ENCODE data around the gene MLLT6. TPM values are rescaled to one million over a fixed set of nuclear protein-coding genes. Genes with fewer than 3 reads are reported as not detected.

Gene MLLT6
- total and polyA plus RNA-seq, 2 of the 13 experiments (the other 11 are each of a cell fraction or from before 2014, with no cell fraction given): 50.7 to 69.5 TPM

- no peak for TF ChIP-seq NONO (IDR thresholded peaks at IDR 0.05)
- peak; percentile 83; the same call in 1 of the 2 replicates for TF ChIP-seq NONO (CRISPR knock-in tag; conservative IDR thresholded peaks at IDR 0.05)
- no peak for TF ChIP-seq ZNF670 (CRISPR knock-in tag; IDR thresholded peaks at IDR 0.05; ENCODE audit: borderline replicate concordance)
- TF ChIP-seq RXRB (CRISPR knock-in tag; IDR thresholded peaks at IDR 0.05; ENCODE audit: borderline replicate concordance): peak; percentile 40; the same call in 1 of the 2 replicates
- peak; percentile 25; the same call in 1 of the 2 replicates for TF ChIP-seq KLF9 (CRISPR knock-in tag; IDR thresholded peaks at IDR 0.05; ENCODE audit: low read depth)
- TF ChIP-seq, protein P1, sequence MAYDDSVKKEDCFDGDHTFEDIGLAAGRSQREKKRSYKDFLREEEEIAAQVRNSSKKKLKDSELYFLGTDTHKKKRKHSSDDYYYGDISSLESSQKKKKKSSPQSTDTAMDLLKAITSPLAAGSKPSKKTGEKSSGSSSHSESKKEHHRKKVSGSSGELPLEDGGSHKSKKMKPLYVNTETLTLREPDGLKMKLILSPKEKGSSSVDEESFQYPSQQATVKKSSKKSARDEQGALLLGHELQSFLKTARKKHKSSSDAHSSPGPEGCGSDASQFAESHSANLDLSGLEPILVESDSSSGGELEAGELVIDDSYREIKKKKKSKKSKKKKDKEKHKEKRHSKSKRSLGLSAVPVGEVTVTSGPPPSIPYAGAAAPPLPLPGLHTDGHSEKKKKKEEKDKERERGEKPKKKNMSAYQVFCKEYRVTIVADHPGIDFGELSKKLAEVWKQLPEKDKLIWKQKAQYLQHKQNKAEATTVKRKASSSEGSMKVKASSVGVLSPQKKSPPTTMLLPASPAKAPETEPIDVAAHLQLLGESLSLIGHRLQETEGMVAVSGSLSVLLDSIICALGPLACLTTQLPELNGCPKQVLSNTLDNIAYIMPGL (CRISPR knock-in tag; IDR thresholded peaks at IDR 0.05; ENCODE audit: borderline replicate concordance in 1 of 2, low read depth in 1 of 2): peak; percentile 86 to 90
- no peak; the same call in 1 of the 2 replicates for TF ChIP-seq TGIF2 (CRISPR knock-in tag; IDR thresholded peaks at IDR 0.05)
- TF ChIP-seq, protein P2, sequence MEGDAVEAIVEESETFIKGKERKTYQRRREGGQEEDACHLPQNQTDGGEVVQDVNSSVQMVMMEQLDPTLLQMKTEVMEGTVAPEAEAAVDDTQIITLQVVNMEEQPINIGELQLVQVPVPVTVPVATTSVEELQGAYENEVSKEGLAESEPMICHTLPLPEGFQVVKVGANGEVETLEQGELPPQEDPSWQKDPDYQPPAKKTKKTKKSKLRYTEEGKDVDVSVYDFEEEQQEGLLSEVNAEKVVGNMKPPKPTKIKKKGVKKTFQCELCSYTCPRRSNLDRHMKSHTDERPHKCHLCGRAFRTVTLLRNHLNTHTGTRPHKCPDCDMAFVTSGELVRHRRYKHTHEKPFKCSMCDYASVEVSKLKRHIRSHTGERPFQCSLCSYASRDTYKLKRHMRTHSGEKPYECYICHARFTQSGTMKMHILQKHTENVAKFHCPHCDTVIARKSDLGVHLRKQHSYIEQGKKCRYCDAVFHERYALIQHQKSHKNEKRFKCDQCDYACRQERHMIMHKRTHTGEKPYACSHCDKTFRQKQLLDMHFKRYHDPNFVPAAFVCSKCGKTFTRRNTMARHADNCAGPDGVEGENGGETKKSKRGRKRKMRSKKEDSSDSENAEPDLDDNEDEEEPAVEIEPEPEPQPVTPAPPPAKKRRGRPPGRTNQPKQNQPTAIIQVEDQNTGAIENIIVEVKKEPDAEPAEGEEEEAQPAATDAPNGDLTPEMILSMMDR (CRISPR knock-in tag; IDR thresholded peaks at IDR 0.05): peak; percentile 31
- no peak for TF ChIP-seq TP53 (CRISPR knock-in tag; conservative IDR thresholded peaks at IDR 0.05)
- no peak for TF ChIP-seq ZNF766 (CRISPR knock-in tag; IDR thresholded peaks at IDR 0.05; ENCODE audit: borderline replicate concordance)
- no peak; the same call in 1 of the 2 replicates for TF ChIP-seq ZNF710 (CRISPR knock-in tag; IDR thresholded peaks at IDR 0.05; ENCODE audit: borderline replicate concordance)
- TF ChIP-seq AKAP8 (CRISPR knock-in tag; IDR thresholded peaks at IDR 0.05): peak; percentile 65; the same call in 1 of the 2 replicates
- 0 out of 2 replicates have a peak, but pooled peaks have one; percentile 11 for TF ChIP-seq BATF2 (CRISPR knock-in tag; IDR thresholded peaks at IDR 0.05)
- TF ChIP-seq, protein P3, sequence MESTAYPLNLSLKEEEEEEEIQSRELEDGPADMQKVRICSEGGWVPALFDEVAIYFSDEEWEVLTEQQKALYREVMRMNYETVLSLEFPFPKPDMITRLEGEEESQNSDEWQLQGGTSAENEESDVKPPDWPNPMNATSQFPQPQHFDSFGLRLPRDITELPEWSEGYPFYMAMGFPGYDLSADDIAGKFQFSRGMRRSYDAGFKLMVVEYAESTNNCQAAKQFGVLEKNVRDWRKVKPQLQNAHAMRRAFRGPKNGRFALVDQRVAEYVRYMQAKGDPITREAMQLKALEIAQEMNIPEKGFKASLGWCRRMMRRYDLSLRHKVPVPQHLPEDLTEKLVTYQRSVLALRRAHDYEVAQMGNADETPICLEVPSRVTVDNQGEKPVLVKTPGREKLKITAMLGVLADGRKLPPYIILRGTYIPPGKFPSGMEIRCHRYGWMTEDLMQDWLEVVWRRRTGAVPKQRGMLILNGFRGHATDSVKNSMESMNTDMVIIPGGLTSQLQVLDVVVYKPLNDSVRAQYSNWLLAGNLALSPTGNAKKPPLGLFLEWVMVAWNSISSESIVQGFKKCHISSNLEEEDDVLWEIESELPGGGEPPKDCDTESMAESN (CRISPR knock-in tag; conservative IDR thresholded peaks at IDR 0.05): peak; percentile 79; the same call in 1 of the 2 replicates
- no peak for TF ChIP-seq ZNF562 (CRISPR knock-in tag; IDR thresholded peaks at IDR 0.05; ENCODE audit: borderline replicate concordance)
- TF ChIP-seq ZNF891 (CRISPR knock-in tag; IDR thresholded peaks at IDR 0.05): peak; percentile 67
- peak; percentile 45; the same call in 1 of the 2 replicates for TF ChIP-seq RAD21 (CRISPR knock-in tag; IDR thresholded peaks at IDR 0.05)
- TF ChIP-seq JDP2 (CRISPR knock-in tag; IDR thresholded peaks at IDR 0.05; ENCODE audit: borderline replicate concordance): no peak
Observed at GRCh38 chr17:38730526-38731379, 25.7 kb downstream of the MLLT6 start (continued).

All from HepG2 (cell line).